ENCODE data around the gene PRR5L.

GRCh38 chr11:36388951-36389350 is 92.9 kb downstream of the PRR5L start:
- TF ChIP-seq, protein P1, sequence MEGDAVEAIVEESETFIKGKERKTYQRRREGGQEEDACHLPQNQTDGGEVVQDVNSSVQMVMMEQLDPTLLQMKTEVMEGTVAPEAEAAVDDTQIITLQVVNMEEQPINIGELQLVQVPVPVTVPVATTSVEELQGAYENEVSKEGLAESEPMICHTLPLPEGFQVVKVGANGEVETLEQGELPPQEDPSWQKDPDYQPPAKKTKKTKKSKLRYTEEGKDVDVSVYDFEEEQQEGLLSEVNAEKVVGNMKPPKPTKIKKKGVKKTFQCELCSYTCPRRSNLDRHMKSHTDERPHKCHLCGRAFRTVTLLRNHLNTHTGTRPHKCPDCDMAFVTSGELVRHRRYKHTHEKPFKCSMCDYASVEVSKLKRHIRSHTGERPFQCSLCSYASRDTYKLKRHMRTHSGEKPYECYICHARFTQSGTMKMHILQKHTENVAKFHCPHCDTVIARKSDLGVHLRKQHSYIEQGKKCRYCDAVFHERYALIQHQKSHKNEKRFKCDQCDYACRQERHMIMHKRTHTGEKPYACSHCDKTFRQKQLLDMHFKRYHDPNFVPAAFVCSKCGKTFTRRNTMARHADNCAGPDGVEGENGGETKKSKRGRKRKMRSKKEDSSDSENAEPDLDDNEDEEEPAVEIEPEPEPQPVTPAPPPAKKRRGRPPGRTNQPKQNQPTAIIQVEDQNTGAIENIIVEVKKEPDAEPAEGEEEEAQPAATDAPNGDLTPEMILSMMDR (IDR thresholded peaks at IDR 0.05), result no peak
- TF ChIP-seq POLR2AphosphoS5 (IDR thresholded peaks at IDR 0.05) (no peak), POLR2A (IDR thresholded peaks at IDR 0.05) (no peak)

Data from sigmoid colon (tissue), 4 donors.